HUES6 (cell line): Measurements from ENCODE around the gene INTS11.

Experiments used
- H3K27ac ChIP-seq: 2 replicates; pipeline ENCODE4 v1.7.0; 2013; ENCODE audit warnings: low read depth, mild to moderate bottlenecking, low read length, inconsistent platforms
- H3K27me3 ChIP-seq: 2 replicates; pipeline ENCODE4 v1.6.1; 2013; ENCODE audit warnings: low read length; ENCODE audit not compliant: control insufficient read depth, insufficient read depth
- H3K36me3 ChIP-seq: 2 replicates; pipeline ENCODE4 v1.6.1; 2013; ENCODE audit warnings: low read length; ENCODE audit not compliant: control insufficient read depth, insufficient read depth
- H3K4me1 ChIP-seq: 2 replicates; pipeline ENCODE4 v1.6.1; 2013; ENCODE audit warnings: low read length; ENCODE audit not compliant: control insufficient read depth, insufficient read depth
- H3K4me3 ChIP-seq: 2 replicates; pipeline ENCODE4 v1.5.1; 2013; ENCODE audit warnings: low read depth, low read length
- H3K9ac ChIP-seq: one replicate; pipeline ENCODE4 v1.6.1; 2013; ENCODE audit warnings: mild to moderate bottlenecking, low read length
- H3K9me3 ChIP-seq: 2 replicates; pipeline ENCODE4 v1.6.1; 2013; ENCODE audit warnings: low read depth, low read length; ENCODE audit not compliant: control insufficient read depth, insufficient read depth

The INTS11 gene

GRCh38 chr1:1348420-1349255, 24.2 kb upstream of the INTS11 start:
- Histone ChIP-seq H3K27me3 (peaks cover 12% of the 10 kb centered on the region), H3K36me3 (0 out of 2 replicates have a peak, but pooled peaks cover 3% of the 10 kb centered on the region), H3K4me1 (peaks cover 32% of the 10 kb centered on the region), H3K27ac (no peak overlapping the region), H3K9ac (peak overlapping the region; percentile 72), H3K9me3 (no peaks in the 10 kb centered on the region), H3K4me3 (peak overlapping the region; percentile 77)

- Histone ChIP-seq H3K27me3 (peaks cover 4% of the 10 kb centered on the region; the same call in 1 of the 2 replicates), H3K4me3 (peak overlapping the region; percentile 77), H3K4me1 (peaks cover 25% of the 10 kb centered on the region), H3K9ac (peak overlapping the region; percentile 72), H3K9me3 (no peaks in the 10 kb centered on the region), H3K27ac (no peak overlapping the region), H3K36me3 (0 out of 2 replicates have a peak, but pooled peaks cover 3% of the 10 kb centered on the region)
Observed at GRCh38 chr1:1347663-1348419, 23.4 kb upstream of the INTS11 start.

GRCh38 chr1:1347026-1347595, 22.7 kb upstream of the INTS11 start:
- no peaks in the 10 kb centered on the region for H3K9me3 ChIP-seq
- H3K4me3 ChIP-seq = peak overlapping the region; percentile 77
- peaks cover 19% of the 10 kb centered on the region for H3K4me1 ChIP-seq
- H3K9ac ChIP-seq = no peak overlapping the region
- 0 out of 2 replicates have a peak, but pooled peaks cover 3% of the 10 kb centered on the region for H3K36me3 ChIP-seq
- no peak overlapping the region for H3K27ac ChIP-seq
- H3K27me3 ChIP-seq = no peaks in the 10 kb centered on the region; the same call in 1 of the 2 replicates

GRCh38 chr1:1346501-1346890, 22.0 kb upstream of the INTS11 start:
- Histone ChIP-seq H3K27me3 (no peaks in the 10 kb centered on the region; the same call in 1 of the 2 replicates), H3K4me3 (no peak overlapping the region), H3K27ac (no peak overlapping the region), H3K9me3 (no peaks in the 10 kb centered on the region), H3K36me3 (peaks cover 8% of the 10 kb centered on the region), H3K4me1 (peaks cover 14% of the 10 kb centered on the region), H3K9ac (no peak overlapping the region)

- H3K27me3 ChIP-seq = no peaks in the 10 kb centered on the region
- H3K27ac ChIP-seq = no peak overlapping the region
- H3K4me3 ChIP-seq = no peak overlapping the region
- H3K4me1 ChIP-seq = peaks cover 12% of the 10 kb centered on the region
- no peaks in the 10 kb centered on the region for H3K9me3 ChIP-seq
- peaks cover 14% of the 10 kb centered on the region for H3K36me3 ChIP-seq
- no peak overlapping the region for H3K9ac ChIP-seq
Observed at GRCh38 chr1:1345860-1346500, 21.5 kb upstream of the INTS11 start.

GRCh38 chr1:1345384-1345783, 20.9 kb upstream of the INTS11 start:
- H3K27ac ChIP-seq = no peak overlapping the region
- H3K4me3 ChIP-seq = no peak overlapping the region
- H3K4me1 ChIP-seq = peaks cover 12% of the 10 kb centered on the region
- no peaks in the 10 kb centered on the region for H3K9me3 ChIP-seq
- peaks cover 20% of the 10 kb centered on the region for H3K36me3 ChIP-seq
- no peak overlapping the region for H3K9ac ChIP-seq
- H3K27me3 ChIP-seq = no peaks in the 10 kb centered on the region

- Histone ChIP-seq H3K27ac (no peak overlapping the region), H3K9ac (no peak overlapping the region), H3K4me3 (no peak overlapping the region)
Observed at GRCh38 chr1:1344655-1345361, 20.3 kb upstream of the INTS11 start.

GRCh38 chr1:1343811-1344421, 19.5 kb upstream of the INTS11 start:
- Histone ChIP-seq H3K9ac (no peak overlapping the region), H3K36me3 (peaks cover 29% of the 10 kb centered on the region), H3K9me3 (no peaks in the 10 kb centered on the region), H3K27ac (no peak overlapping the region), H3K4me3 (no peak overlapping the region), H3K27me3 (no peaks in the 10 kb centered on the region), H3K4me1 (peaks cover 12% of the 10 kb centered on the region)

More at GRCh38 chr1:1344655-1345361, 20.3 kb upstream of the INTS11 start:
- Histone ChIP-seq H3K27me3 (no peaks in the 10 kb centered on the region), H3K9me3 (no peaks in the 10 kb centered on the region), H3K4me1 (peaks cover 12% of the 10 kb centered on the region), H3K36me3 (peaks cover 25% of the 10 kb centered on the region)

- Histone ChIP-seq H3K4me1 (peaks cover 5% of the 10 kb centered on the region), H3K36me3 (peaks cover 38% of the 10 kb centered on the region), H3K9ac (no peak overlapping the region)
Observed at GRCh38 chr1:1342584-1343115, 18.2 kb upstream of the INTS11 start.

More at GRCh38 chr1:1342584-1343115, 18.2 kb upstream of the INTS11 start:
- Histone ChIP-seq H3K27ac (0 out of 2 replicates have a peak overlapping the region, but pooled peaks have one; percentile 19), H3K4me3 (no peak overlapping the region), H3K27me3 (no peaks in the 10 kb centered on the region), H3K9me3 (no peaks in the 10 kb centered on the region)
